NCI-H187 treated with DMSO at 0.1 percent for 48 hours (cell line): ENCODE results near the gene P4HB.

ENCODE experiments used
- DNase-seq: peaks from one replicate; lab custom pipeline; 2025; lab: John Stamatoyannopoulos, UW

P4HB gene

DNA sequence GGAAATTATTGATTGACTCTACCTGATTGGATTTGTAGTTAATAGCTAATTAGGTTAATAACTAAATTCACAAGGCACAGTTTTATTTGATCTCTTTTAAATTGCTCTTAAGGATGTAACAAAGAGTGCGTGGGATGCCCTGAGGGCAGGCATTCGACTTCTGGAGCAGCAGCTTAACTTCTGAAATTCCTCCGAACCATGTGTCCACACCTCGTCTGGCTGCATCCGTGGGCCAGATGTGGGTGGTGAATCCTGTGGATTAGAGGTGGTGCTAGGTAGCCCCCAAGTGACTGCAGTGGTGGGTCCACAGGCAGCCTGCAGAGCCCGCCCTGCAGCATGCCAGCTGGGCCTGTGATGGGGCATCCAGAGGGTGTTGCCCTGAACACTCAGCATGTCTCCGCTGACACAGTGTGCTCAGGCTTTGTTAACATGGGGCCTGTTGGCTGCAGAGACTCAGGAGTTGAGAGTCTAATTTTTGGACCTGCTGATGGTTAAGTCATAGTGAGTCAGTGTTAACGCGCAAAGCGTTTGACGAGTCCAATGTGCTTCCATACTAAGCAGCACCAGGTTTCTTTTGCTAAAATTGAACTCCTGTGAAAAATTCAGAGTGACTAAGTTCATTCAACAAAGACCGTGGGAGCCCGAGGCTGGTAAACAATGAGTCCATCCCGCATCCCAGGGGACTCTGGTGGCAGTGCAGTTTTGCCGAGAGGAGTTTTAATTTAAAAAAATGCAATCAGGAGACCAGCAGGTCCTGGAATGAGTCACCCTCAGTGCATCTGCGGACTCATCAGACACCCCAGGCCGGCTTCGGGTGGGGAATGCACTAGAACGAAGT, 37.9 kb upstream of the P4HB start:
- no peak for DNase-seq

DNA sequence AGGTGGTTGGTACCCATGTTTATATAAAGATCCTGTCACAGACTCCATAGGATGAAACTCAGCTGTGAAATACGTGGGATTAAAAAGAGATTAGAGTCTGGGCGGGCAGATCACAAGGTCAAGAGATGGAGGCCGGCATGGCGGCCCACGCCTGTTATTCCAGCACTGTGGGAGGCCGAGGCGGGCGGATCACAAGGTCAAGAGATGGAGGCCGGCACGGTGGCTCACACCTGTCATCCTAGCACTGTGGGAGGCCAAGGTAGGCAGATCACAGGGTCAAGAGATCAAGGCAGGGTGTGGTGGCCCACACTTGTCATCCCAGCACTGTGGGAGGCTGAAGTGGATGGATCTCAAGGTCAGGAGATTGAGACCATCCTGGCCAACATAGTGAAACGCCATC, 35.1 kb upstream of the P4HB start:
- DNase-seq = no peak

DNA sequence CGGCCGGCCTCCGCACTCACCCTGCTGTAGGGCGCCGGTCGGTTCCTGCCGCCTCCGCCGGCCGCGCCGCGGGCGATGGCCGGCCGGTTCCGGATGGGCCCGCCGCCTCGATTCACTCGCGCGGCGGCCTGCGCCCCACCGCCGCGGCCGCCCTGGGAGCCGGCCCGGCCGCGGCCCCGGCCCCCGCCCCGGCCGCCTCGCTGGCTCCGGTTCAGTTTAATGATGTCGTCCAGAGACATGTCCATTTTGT, 30.9 kb upstream of the P4HB start:
- DNase-seq = no peak

DNA sequence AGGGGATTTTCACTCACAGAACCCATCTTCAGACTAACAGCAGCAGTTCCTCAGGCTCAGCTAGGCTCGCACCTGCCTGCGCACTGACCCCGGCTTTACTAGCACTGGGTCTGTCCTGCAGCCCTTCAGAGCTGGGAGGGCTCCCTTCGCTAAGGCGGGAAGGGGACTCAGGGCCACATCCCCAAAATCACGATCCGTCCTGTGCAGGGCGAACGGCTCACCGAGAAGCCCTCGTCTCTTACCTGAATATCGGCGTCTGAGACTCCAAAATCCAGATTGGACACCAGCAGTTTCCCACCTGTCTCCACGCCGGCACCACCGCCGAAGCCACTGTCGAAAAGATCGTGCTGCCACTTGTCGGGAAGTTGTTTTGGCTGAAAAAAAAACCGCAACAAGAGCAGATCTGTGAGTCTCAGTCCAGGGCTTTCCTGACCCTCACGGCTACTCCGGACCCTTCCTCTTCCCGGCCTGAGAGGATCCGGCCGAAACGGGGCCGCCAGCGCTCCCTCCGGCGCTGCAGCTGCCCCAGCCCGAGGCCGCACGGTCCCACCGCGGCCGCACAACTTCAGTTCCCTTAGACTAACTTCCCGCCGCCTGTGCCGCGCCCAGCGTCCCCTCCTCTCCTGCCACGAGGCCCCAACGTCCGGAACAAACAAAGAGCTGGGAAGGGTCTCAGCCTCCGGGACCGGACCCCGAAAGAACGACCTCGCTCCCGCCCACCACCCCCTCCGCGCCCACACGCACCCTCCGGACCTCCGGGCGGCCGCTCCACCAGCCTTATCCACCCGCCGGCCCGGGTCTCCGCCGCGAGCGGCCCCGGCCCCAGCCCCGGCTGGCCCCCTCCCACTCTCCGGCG, 30.3 kb upstream of the P4HB start:
- DNase-seq = no peak

DNA sequence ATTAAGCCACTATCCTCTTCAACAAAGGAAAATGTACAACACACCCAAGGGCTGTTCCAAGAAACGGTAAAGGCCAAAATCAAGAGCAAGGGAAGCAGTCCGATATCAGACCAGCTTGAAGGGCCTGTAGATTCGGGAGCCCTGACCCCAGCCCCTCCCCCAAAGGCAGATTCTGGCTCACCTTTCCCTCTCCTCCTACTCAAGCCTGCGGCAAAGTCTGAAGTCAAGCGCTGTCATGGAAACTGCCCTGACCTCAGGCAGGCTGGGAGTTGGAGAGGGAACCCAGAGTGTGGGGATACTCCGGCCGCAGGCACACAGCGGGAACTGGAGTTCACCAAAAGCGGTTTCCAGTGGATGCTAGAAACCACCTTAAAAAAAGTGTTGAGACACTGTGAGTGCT, 29.3 kb upstream of the P4HB start:
- no peak for DNase-seq

DNA sequence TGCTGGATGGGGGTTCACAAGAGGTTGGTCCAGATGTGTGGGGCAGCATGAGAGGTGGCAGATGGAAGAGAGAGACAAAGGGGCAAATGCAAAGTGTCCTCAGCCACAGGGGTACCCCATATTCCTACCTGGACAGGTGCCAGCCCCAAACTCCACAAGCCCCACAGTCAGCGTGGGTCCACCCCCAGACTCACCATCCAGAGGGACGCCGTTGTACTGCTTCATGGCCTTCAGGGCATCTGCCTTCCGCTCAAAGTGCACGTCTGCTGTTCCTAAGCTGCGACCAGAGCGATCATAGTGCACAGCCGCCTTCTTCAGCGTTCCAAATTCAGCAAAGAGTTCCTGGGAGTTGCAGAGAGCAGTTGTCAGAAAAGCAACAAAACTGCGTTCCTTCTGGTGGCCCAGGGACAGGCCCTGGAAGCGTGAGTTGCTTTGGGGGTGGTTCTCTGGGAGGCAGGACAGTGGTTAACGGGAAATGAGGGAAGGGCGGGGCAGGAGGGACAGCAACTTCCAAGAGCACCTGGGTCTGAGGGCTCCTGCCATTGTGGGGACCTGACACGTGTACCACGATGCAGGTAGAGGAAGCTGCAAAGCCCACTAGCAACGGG, 28.8 kb upstream of the P4HB start:
- no peak for DNase-seq

DNA sequence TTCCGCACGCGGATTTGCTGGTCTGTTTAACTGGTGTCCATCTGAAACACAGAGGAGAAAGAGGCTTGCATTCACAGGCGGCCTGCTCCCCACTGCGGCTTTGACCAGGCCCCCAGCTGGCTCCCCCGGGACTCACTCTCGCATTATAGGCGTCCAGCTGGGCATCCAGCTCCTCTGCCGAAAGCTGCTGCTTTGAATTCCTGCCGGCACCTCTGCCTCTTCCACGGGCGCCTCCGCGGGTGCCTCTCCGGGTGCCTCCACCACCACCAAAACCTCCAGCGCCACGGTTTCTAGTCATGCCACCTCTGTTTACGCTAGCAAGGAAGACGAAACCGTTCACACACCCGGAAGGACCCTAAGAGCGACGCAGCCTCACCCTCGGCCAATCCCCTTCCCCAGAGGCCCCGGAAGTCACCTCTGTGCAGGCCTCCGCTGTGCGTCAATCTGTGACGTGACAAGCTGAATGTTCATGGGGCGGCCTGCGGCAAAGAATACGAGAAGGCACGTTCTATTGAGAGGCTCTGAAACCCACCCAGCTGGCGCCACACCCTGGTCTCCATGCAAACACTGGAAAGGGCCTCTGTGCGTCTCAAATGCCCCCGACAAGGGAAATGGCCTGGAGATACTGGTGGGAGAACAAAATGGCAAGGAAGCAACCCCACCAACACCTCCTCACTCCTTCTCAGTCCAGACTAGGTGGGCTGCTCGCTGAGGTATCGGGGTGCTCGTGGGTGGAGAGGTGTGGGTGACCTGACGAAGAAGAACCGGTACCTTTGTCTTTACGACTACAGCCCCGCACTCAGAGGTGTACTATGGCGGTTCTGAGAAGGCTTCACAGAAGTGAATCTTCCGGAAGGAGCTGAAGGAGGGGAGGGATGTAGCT, 28.0 kb upstream of the P4HB start:
- DNase-seq = no peak

DNA sequence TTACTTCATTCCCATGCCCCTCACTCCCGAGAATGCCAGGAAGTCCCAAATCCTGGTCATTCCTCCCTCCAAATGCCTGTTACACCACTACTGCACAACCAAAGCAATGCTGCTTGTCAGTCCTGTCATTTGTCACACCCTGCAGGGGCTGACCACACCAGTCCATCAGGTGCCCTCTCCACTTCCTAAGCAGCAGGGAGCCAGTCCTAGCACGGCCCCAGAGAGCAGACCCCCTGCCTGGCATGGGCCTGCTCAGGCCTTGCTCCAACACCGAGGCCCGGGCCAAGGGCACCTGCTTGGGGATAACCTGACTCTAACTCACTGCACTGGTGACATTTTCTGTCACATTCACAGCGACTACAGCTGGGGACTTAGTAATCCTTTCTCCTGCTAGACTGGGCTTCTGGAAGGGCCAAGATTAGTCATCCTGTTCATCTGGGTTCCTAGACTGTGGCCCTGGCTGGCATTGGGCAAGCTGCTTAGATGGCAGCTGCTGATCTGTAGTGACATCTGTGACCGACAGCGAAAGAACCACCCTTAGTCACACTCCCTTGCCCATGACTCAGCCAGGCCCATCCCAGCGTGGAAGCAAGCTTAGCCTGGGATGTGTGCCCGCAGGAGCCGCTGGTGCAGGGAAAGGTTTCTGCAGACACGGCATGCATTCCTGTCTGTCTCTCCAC, 25.7 kb upstream of the P4HB start:
- DNase-seq = no peak

DNA sequence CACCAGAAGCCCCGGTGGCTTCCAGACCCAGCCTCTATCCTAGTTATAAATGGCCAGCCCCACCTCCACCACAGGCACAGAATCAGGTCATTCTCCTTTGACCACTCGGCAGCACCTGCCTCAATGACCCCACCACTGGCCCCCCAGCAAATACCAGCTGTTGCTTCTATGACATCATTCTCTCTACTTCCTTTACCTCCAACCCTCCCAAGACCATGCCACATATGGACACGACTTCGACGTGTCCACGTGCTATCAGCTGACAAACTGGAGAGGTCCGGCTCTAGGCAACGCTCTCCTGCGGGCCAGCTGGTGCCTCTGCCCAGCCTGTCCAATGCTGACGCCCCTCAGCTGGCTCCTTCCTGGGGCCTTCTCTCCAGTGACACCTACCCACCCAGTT, 25.1 kb upstream of the P4HB start:
- no peak for DNase-seq

DNA sequence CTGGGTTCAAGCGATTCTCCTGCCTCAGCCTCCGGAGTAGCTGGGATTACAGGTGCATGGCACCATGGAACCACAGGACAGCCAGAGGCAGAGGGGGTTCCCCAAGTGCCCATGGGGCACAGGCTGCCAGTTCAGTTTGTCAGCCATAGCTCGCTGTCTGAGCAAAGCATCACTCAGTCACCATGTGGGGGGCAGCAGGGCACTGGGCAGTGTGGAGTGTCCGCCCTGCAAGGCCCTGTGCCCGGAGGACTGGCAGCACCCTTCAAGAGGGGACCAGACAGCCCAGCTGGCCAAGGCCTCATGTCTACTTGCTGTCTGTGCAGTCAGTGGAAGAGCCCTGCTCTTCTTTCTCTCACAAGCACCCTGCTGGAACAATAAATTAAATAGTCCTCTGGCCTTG, 24.6 kb upstream of the P4HB start:
- DNase-seq = no peak

DNA sequence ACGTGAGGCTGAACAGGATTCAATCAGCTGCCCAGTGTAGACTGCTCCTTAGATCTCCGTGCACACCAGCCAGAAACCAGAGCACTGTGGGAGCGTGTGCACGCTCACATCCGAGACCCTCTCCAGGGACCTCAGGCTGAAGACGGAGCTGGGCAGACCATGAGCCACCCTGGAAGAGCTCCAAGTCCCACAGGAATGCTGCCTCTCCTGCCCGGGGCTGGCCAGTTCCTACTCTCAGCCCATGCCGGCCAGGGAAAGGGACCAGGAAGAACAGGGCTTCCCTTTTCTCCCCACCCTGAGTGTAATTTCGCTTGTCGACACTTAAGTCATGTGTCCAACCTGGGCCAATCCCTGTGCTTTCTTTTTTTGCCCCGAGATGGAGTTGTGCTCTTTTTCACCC, 24.2 kb upstream of the P4HB start:
- no peak for DNase-seq

DNA sequence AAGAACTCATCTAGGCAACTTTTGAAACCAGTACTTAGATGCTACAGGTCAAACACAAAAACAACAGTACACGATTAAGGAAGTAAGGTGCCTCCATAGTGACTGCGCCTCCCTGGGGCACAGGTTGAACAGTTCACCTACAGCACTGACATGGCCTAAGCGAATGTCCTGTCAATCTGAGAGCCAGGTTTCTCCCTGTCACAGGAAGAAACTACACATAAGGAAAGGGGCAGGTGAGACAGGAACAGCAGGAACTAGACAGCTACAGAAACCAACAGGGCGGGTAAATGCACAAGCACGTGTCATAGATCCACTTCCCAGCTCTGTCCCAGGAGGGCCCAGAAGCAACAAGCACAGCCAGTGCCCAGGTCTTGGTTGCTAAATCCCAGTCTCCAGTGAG, 18.8 kb upstream of the P4HB start:
- DNase-seq = no peak

DNA sequence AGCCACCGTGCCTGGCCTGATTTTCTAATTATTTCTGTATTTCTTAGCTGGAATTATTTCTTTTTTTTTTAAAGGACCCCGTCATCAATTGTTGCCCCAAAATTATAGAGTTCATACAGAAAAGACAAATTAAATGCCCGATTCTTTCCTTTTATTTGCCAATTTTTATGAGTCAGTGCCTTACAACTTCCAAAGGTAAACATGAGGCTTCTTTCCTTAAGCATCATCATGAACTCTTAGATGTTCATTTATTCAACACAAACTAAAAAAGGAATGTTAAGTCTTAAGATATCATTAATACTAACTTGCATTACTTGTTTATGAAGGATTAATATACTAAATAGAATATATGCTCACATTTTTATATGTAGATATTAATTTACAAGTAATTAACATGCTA, 18.0 kb upstream of the P4HB start:
- no peak for DNase-seq

DNA sequence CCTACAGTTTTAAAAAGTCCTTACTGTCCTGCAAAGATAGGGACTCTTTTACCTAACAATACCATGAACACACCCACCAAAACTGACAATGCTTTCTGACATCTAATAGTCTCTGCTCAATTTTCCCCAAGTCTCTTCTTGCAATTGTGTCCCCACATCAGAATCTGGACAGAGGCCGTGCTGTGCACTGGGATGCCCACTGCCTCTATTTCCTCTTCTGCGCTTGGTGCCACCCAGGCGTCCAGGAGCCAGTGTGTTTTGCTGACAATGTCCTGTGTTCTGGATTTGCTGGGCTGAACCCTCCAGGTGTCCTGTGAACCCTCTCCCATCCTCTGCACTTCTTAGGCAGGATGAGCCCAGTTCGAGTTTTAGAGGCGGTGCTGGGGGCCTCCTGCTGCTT, 17.2 kb upstream of the P4HB start:
- no peak for DNase-seq

DNA sequence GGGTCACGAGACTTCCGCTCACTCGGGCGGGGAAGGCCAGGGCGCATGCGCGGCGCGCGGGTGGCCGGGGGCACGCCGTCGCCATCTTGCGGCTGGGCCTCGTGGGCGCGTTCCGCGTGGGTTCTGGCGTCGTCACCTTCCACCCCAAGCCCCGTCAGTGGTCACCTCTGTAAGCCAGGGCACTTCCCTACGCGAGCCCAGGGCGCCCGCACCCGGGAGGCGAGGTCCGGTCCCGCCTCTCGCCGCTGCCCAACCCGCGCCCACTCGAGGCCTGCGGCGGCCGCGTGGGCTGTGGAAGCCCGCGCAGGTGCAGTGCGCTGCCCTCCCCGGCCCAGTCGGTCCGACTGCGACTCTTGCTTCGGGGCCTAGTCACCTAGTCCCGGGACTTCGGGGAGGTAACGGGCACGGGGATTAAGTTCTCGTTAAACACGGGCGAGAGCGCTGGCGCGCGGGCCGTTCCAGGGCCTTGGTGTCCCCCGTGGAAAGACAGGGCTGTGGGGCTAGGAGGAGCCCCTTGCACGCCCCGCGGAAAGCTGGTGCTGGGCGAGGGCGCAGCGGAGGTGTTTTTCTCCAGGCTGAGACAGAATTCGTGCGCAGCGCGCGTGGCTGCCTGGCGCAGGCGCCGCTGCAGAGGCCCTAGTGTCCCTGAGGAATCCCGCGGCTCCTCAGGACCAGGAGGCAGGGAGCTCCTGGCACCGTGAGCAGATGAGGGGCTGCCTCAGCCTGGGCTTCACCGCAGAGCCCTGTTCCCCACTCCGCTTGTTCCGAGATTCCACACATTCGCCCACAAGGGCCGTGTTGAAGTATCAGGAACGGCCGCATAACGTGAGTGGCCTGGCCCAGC, 11.3 kb upstream of the P4HB start:
- peak; percentile 21 for DNase-seq

DNA sequence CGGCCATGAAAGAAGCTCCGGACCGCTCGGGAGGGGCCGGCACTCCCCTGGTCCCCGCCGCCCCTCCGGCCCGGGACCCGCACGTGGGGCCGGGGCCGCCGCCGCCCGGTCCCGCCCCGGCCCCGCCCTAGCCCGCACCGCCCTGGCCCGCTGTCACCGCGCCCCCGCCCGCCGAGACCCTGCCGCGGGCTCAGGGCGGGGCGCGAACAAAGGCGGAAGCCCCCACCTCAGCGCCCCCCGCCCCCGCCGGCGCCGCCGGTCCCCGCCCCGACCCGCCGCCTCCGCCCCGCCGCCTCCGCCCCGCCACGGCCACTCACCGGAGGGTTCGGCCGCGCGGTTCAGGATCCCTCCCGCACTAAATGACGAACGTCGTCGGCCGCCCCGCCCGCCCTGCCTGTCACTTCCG, 10.6 kb upstream of the P4HB start, which contains the start of gene ARHGDIA:
Gene ARHGDIA (minus strand): TSS at position 357 of the 406 bp plus-strand sequence. CDS start 1,407 bp downstream, outside the sequence.
- DNase-seq = no peak

DNA sequence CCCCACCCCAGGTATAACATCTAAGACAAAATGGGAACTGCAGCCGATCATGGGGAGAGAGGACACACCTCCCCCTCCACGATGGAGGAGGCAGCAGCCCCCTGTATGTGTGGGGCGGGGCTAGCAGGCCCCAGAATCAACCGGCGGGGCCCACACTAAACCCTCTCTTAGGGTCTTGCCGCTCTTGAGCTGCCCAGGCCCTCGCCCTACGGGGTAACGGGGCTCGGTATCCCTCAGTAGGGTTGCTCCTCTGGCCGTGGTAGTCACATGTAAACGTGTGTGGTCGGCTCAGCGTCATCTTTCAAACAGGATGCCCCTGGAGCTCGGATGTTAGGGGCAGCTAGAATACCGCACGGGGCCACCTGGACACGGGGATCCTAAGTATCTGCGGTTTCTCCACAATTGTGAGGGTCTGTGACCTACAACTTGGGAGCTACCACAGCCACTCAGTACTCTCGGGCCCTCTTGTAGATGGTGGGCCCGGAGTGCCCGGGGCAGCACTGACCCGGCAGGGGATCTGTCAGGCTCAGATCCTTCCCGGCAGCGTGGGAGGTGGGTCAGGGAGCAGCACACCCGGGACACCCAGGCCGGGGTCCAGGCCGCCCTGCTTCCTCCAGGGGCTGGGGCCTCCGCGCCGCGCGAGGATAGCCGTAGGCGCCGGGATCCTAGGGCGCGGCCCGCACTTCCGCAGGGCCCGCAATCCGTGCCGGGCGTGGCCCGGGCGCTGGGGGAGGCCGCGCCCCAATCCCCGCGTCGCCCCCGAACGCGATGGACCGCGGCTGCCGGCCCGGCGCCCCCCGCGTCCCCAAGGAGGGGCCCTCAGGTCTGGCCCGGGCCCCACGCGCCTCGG, 10.0 kb upstream of the P4HB start:
- no peak for DNase-seq

DNA sequence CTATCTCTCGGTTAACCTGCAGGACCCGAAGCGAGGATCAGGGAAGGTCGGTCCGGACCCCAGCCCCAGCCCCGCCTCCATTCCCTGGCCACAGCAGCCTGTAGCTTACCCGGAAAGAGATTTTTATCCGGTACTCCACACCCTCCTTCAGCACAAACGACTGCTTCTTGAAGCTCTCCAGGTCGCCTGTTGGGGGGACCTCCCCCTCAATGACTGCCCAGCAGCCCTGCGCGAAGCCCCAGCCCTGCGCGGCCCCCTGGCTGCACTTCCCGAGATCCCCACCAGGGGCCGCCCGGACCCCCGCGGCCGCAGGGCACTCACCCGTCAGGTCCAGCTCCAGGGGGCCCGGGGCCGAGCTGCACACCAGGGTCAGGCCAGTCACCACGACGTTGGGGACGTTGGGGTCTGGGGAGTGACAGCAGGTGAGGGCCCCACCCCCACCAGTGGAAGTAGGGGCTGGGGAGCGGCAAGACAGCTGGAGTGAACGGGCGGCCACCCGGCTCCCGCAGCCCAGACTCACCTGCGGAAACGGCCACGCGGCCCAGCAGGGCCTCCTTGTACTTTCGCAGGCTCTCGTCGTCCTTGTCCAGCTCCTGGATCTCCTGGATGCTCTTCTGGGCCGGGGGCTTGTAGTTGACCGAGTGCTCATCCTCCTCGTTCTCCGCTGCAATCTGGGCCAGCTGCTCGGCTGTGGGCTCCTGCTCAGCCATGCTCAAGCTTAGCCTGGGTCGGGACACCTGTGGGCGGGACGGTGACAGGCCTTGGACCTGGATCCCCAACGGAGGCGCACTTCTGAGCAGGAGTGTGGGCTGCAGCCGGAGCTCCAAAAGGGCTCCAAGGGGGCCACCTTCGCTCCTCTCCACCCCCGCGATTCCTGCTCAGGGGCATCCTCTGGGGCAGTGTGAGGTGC, 9.1 kb upstream of the P4HB start:
- DNase-seq = no peak
